NCI-H2227 treated with DMSO at 0.1 percent for 48 hours (cell line): Measurements from ENCODE around the gene NAA35.
"Not testable (repeated sequence)": the region's sequence is repeated elsewhere in the genome, so short reads cannot be mapped to it uniquely, and the experiment has no call there.

ENCODE experiments used
- DNase-seq: peaks from one replicate; lab custom pipeline; 2025; lab: John Stamatoyannopoulos, UW

The NAA35 gene

DNA sequence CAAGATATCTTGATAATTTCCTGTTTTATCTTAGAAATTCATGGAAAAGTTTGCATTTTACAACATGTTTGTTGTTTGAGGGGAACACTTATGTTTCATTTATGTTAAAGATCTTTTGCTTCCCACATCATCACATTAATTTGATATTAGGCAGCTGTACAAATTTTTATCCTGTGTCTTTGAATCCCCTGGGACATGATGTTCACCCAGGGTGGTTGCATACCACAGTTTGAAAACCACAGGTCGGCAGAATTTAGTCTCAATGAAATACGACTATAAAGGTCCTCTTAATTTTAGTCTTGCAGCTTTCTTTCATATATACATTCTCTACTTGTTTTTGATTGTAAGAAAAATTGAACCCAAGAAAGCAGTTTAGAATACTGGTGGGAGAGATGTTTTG, 3.7 kb downstream of the NAA35 start:
- no peak for DNase-seq

DNA sequence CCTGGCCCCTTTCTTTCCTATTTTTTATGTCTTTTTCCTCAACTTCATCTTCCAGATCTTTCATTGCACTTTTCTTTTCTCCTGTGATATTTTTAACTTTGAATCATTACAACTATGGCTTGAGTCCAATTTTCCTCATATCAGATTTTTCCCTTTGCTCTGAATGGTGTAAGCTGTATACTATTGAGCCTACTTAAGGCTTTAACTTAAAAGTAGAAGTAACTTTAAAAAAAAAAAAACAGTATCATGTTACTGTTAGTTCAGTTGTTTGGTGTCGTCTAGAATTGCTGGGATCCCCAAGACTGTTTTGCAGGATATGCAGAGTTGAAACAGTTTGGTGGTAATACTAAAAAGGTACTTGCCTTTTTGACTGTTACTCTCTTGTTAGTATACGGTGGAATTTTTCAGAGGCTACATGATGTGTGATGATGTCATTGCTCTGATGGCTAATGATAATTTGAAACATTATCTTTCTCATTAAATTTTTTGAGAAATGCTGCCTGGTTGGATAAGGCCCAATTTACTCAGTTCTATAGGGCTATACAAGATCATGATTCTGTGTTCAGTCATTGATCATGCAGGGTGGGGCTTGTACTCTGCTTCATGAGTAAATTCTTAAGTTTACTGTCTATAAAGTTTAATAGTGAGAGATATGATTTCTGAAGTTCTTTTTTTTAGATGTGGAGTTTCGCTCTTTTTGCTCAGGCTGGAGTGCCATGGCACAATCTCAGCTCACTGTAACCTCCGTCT, 8.8 kb downstream of the NAA35 start:
- DNase-seq = no peak

DNA sequence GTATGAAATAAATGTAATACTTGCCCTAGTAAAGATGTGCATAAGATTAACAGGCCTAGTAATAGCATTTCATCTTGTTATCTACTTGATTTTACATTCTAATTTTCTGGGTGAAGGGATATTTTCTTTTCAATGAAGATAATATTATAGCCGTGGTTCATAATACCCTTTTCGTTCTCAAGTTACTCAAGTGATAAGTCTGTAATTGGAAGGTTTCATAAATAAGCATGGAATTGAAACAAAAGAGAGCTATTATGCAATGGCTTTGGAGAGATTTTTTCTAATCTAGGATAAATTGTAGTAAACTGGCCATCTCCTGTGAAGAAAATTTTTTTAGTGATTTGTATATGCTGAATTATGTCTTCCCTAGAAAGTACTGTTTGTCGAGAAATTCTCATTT, 19.0 kb downstream of the NAA35 start:
- DNase-seq = no peak

DNA sequence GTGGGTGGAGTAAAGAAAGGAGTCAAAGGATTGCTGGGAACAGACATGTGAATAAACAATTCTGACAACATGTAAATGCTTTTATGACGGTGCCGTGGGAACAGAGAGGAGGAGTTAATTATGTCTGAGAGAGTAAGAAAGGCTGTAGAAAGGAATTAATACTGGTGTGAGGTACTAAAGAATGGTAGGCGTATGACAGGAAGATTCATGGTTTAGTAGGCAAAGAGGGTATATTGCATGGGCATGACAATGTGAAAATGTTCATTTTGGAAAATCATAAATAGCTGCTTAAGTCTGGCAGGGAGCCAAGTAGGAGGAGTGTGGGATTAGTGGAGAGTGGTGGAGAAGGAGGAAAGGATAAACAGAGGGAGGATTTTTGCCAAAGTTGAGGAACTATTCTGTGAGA, 19.7 kb downstream of the NAA35 start:
- peak; percentile 32 for DNase-seq

DNA sequence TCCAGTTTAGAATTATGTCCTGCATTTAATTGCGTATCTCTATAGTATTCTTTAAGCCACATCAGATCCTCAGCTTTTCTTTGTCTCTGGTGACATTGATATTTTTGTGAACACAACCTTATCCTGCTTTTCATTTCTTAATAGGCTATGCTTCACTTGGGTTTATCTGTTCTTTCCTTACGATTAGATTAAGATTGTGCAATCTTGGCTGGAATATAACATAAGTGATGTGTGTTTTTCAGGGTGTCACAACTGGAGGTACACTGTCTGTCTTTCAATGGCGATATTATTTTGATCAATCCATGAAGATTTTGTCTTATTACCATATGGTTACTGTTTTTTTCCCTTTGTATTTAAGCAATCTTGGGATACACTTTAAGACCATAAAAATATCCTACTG, 23.6 kb downstream of the NAA35 start:
- no peak for DNase-seq

DNA sequence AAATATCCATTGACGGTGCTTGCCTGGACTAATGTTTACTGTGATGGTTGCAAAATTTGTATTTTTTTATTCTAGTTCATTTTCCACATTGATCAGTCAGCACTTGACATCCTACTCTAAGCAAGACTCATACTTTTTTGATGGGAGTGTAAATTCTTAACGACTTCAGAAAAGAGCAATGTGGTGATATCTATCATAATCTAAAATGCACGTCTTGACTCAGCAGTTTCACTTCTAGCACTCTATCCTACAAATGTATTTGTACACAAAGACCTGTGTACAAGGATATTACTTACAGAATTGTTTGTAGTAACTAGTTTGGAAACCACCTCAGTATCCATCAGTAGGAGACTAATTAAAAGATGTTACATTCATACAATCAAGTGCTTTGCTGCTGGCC, 24.0 kb downstream of the NAA35 start:
- no peak for DNase-seq

DNA sequence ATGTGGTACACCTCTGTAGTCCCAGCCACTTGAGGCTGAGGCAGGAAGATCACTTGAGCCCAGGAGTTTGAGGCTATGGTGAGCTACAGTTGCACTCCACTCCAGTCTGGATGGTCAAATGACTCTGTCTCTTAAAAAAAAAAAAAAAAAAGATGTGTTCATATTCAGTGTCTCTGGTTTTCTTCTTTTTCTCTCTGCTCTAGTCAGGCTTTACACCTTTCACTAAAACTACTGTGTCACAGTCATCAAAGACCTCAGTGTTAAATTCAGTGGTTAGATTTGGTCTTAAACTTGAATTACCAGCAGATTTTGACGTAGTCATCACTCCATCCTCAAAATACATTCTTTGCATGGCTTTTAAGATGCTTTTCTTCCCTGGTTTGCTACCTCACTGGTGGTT, 28.8 kb downstream of the NAA35 start:
- no peak for DNase-seq

DNA sequence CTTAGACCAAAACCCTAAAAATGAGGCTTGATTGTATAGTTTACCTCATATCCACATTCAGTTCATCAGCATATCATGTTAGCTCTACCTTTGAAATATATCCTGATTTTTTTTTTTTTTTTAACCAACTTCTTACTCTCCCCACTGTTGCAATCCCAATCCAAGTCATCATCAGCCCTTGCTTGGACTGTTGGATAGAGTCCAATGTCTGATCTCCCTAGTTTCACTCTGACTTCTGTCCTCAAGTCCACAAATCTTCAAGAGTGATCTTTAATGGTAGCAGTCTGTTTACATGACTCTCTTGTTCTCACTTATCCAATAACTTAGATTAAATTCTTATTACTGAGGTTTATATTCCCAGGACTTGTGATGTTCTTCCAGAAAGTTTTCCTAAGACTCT, 30.8 kb downstream of the NAA35 start:
- no peak for DNase-seq

DNA sequence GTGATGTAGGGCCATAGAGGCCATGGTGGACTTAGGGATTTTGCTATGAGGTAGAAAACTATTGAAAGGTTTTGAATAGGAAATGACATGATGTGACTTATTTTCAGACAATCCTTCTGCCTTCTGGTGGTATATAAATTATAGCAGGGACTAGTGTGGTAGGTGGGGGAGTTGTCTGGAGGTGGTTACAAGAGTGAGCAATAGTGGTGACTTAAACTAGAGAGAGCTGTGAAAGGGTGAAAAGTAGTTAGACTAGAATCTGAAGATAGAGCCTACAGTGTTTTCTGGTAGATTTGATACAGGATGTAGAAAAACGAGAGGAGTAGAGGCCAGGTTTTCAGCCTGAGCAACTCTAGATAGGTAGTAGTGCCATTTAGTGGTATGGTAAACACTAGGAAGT, 32.3 kb downstream of the NAA35 start:
- no peak for DNase-seq

DNA sequence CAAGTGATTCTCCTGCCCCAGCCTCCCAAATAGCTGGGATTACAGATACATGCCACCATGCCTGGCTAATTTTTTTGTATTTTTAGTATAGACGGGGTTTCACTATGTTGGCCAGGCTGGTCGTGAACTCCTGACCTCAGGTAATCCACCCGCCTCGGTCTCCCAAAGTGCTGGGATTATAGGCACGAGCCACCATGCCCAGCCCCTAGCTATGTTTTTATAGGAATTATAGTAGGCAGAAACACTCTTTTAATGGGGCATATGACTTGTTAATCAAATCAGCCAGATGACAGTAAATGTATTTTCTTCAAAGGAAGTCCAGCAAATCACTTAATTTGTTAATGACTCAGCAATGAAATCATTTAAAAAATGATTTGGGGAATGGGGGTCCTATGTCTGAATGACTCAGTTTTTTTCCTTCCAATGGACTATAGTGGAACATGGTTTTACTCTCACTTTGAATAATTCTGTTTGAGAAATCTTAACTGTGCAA, 33.2 kb downstream of the NAA35 start:
- not testable (repeated sequence) for DNase-seq

DNA sequence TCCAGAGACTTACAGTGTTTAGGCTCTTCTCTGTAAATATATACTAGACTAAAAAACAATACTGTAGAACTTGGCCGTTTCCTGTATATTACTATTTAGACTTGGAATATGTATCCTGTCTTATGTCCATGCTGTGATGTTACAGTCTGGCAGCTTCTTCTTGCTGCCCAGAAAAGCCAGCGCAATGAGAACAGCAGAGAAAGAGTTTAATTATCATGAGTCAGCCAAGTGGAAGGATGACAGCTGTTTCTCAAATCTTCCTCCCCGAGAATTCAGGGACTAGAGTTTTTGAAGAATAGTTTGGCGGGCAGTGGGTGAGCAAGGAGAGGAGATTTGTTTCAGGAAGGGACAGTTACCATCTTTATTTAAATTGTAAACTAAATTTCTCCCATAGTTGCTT, 37.5 kb downstream of the NAA35 start:
- no peak for DNase-seq

DNA sequence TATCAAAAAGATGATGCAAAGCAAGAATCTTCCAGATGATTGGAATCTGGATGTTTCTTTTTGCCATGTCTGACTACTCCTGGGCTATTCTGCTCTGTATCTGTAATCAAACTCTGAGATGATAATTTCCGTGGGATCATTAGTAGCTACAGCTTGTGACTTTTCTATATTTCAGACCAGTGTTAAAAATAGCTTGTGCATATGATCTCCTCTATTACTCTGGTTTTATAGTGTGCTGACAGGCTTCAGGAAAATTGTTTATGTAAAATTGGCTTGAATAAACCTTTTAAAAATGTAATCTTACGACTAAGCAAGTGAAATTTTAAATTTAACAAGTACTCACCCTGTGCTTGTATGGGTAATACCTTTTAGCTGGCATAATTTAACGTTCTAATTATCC, 40.4 kb downstream of the NAA35 start:
- DNase-seq = no peak

DNA sequence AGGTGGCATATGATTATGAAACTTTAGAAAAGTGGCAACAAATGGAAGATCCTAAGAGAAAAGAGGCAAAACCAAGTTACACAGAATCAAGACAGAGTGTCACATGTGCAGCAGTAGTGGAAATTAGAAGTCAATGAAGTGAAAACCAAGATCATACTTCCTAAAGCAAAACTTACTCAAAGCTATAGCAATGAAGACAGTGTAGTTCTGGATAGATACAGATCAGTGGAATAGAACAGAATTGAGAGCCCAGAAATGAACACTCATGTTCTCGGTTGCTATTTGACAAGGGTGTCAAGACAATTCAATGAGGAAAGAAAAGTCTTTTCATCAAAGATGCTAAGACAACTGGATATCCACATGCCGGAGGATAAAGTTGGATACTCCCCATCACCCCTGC, 43.5 kb downstream of the NAA35 start:
- DNase-seq = no peak

DNA sequence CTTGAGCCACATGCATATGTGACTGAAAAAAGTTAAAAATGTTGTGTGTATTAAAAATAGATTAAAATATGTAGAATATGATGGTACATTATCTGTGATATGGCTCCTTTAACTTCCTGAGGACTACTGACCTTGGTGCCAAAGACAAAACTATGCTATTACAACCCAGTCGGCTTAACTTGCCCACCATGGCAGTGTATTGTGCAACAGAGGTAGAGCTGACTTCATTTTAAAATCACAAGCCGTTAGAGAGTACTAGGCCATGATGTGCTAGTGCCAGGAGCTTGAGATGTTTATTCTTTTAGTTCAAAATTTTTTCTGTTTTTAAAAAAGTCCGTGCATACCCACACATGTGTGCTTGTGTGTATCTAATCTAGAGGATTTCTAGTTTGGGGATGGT, 46.3 kb downstream of the NAA35 start:
- DNase-seq = no peak

DNA sequence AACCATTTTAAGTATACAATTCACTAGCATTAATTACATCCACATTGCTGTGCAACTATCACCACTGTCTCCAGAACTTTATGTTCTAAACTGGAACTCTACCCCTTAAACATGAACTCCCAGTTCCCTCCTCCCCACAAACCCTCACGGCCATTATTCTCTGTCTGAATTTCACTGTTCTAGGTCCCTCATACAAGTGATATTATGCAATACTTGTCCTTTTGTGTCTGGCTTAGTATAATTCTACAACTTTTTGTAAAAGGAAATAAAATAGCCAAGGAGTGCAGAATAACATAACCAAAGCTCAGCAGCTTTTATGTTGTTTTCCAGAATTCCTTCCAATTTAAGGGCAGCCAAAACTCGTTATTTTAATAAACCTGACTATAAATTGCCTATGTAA, 53.2 kb downstream of the NAA35 start:
- DNase-seq = no peak

DNA sequence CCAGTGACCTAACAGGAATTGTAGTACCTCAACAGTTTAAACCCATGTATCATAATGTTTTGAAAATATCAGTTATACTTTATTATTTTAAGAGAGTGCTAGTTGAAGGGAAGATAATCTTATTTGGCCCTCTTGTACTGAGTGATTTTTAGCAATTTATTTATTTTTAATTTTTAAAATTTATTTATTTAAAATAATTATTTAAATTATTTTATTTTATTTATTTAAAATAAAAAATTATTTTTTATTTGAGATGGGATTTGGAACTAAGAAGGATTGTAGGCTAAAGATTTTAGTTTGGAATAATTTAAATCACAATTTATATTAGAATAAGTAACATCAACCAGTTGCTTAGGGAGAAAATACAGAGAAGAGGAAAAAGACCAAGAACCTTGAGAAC, 54.2 kb downstream of the NAA35 start:
- DNase-seq = no peak

DNA sequence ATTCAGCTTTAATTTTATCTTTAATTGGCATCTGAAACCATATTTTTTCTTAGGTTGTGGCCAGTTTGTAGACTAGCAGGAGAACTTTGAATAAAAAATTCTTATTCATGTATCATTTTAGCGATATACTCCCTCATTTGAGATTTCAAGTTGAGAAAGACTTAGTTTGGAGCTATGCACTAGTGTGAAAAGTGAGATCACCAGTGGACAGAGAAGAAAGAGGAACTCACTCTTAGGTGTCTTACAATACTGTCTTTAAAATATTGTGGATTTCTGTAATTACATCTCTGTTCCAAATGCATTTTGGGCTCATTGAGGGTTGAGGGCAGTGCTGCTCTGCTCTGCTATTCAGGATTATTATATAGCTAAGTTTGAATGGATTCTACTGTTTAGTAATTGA, 54.7 kb downstream of the NAA35 start:
- no peak for DNase-seq

DNA sequence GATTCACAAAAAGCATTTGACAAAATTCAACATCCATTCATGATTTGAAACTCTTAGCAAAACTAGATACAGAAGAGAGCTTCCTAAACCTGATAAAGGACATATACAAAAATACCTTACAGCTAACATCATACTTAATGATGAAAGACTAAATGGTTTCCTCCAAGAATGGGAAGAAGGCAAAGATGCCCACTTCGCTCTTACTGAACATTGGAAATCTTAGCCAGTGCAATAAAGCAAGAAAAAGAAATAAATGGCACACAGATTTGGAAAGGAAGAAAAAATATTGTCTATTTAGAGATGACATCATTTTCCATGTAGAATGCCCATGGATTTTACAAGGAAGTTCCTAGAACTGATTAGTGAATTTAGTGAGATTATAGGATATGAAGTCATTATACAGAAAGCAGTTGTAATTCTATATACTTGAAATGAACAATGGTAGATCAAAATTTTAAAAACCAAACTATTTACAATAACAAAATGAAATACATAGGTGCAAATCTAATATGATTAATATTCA, 64.4 kb downstream of the NAA35 start:
- DNase-seq = no peak

DNA sequence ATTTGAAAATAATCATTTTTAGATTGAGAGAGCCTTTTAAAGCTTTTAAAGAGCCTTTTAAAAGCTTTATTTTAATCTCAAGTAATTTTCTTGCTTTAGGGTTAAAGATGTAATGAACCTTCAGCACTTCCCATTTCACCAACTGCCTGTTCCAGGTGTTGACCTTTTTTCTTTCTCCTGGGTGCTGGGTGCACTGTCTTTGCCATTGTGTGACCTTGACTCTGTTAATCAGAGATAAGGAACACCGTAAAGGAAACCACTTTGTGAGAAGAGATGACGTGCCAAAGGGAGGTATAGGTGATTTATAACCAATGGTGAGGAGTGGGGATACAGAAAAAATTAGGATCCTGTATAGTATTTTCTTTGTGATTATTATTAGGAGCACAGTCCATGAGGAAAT, 68.2 kb downstream of the NAA35 start:
- DNase-seq = no peak

DNA sequence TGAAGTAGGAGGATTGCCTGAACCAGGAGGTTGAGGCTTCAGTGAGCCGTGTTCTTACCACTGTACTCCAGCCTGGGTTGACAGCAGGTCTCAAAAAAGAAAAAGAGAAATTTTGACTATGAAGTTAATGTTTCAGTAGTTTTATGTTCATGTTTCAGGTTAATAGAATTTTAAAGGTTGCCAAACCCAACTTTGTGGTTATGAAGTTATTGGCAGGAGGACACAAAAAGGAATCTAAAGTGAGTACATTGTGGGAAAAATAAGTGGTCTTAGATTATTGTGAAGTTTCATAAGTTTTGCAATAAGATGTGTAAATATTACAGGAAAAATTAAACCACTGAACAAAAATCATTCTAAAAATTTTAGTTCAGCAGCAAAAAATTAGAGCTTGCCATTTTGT, 79.8 kb downstream of the NAA35 start:
- no peak for DNase-seq

DNA sequence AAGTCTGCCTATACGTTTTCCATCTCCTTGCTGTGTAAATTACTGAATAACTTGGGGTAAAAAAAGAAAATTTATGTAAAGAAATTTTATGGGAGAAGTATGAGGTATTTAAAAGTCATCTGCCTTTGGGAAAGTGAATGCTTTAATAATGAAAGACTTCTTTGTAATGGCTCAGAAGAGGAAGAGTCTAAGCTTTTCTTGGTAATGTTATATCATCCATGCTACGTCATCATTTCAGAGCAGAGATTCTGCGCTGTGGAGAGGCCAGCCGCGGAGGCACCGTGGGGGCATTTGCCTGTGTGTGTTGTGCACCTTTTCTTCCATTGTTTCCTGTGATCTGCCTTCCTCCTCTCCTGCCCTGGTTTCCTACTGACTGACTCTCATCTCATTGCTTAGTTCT, 80.2 kb downstream of the NAA35 start:
- no peak for DNase-seq

DNA sequence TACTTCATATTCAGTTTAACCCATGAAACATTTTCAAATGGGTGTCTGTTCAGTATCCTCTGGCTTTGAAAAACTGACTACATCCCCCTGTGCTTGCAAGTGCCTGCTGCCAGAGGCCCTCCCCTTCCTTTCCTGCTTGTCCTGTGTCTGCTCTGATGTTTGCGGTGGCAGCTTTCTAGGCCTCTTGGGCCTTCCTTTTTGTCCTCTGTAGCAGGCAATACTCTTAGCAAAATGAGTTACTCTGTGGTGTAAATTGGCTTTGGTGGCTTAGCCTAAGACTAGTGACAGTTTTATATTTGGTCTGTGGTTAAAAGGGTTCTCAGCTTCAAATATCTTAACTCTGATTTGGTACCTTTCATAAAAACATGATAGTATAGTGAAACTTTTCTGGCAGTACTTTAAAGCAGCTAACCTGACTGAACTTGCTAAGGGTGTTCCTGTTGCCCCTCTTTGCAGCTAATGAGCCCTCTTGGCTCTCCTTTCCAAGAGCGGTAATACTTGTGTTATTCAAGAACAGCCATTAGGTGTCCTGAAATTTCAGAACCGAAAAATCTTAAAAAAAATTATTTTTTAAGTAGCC, 81.8 kb downstream of the NAA35 start:
- no peak for DNase-seq

DNA sequence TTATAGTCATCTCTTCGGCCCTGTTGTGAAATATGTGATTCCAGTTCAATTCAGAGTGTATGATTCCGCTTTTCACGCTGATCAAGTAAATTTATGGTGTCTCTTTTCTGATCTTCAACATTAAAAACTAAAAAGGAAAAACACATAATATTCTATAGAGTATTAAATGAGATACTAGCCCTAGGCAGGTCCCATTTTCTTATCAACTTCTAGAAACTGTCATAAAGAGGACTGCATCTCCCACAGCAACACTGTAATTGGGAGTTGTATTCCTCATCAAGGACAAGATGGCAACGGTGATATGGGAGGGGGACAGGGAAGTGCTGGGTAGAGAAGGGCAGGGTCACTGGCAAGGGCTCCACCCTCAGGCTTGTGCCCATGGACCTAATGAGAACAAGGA, 86.8 kb downstream of the NAA35 start:
- DNase-seq = no peak
